LNCaP clone FGC (cell line): ENCODE measurements around the gene KRT9.
"Not testable (repeated sequence)": the region's sequence is repeated elsewhere in the genome, so short reads cannot be mapped to it uniquely, and the experiment has no call there.

Experiments used
- DNase-seq: peaks from one replicate; pipeline ENCODE4 v3.0.0-alpha.2; 2011; ENCODE audit warnings: low read depth
- H3K4me3 ChIP-seq: 2 replicates; pipeline ENCODE4 v1.5.1; 2011; ENCODE audit warnings: mild to moderate bottlenecking, low read depth, low read length, control low read depth
- CTCF ChIP-seq: IDR thresholded peaks from 2 replicates; pipeline ENCODE4 v1.5.1; 2012; ENCODE audit warnings: mild to moderate bottlenecking; ENCODE audit not compliant: control insufficient read depth, insufficient read depth; ENCODE audit errors: extremely low read depth

The KRT9 gene

GRCh38 chr17:41578971-41579370 is 7.1 kb upstream of the KRT9 start:
- no peak overlapping the region for H3K4me3 ChIP-seq
- no peak for DNase-seq
- TF ChIP-seq CTCF = no peak

GRCh38 chr17:41578538-41578937 is 6.7 kb upstream of the KRT9 start:
- no peak for TF ChIP-seq CTCF
- DNase-seq = no peak
- H3K4me3 ChIP-seq = no peak overlapping the region

GRCh38 chr17:41576740-41577139 is 4.9 kb upstream of the KRT9 start:
- not testable (repeated sequence) for H3K4me3 ChIP-seq

GRCh38 chr17:41575336-41575735 is 3.5 kb upstream of the KRT9 start:
- no peak for DNase-seq
- H3K4me3 ChIP-seq = no peak overlapping the region
- TF ChIP-seq CTCF = no peak

More at GRCh38 chr17:41576740-41577139, 4.9 kb upstream of the KRT9 start:
- not testable (repeated sequence) for DNase-seq

GRCh38 chr17:41567317-41567716 is 4.5 kb downstream of the KRT9 start:
- no peak for TF ChIP-seq CTCF
- no peak for DNase-seq
- no peak overlapping the region for H3K4me3 ChIP-seq

GRCh38 chr17:41565338-41565737 is 6.5 kb downstream of the KRT9 start:
- no peak overlapping the region for H3K4me3 ChIP-seq
- no peak for TF ChIP-seq CTCF
- DNase-seq = no peak

- H3K4me3 ChIP-seq = no peak overlapping the region
- no peak for TF ChIP-seq CTCF
- DNase-seq = no peak
Observed at GRCh38 chr17:41563607-41564170, 8.2 kb downstream of the KRT9 start.
